ELF-1 (cell line): Measurements from ENCODE around the gene NSMF.

Experiments used
- DNase-seq: peaks from one replicate; pipeline ENCODE4 v3.0.0-alpha.2; 2016; ENCODE audit warnings: low read depth, low spot score

The NSMF gene

DNA sequence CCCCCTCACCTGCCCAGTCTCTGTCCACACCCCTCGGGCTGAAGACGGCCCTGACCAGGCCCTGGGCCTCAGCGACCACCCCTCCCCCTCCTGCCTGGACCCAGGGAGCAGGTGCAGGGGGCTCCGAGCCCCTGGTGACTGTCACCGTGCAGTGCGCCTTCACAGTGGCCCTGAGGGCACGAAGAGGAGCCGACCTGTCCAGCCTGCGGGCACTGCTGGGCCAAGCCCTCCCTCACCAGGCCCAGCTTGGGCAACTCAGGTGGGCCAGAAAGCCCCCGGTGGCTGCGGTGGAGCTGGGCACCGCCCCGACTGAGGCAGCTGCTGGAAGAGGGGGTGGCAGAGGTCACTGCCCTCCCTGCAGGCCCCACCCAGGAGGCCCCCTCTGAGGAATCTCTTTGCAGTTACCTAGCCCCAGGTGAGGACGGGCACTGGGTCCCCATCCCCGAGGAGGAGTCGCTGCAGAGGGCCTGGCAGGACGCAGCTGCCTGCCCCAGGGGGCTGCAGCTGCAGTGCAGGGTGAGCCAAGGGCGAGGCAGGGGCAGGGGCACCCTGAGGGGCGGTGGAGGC lies 25.7 kb downstream of the NSMF start:
- no peak for DNase-seq

DNA sequence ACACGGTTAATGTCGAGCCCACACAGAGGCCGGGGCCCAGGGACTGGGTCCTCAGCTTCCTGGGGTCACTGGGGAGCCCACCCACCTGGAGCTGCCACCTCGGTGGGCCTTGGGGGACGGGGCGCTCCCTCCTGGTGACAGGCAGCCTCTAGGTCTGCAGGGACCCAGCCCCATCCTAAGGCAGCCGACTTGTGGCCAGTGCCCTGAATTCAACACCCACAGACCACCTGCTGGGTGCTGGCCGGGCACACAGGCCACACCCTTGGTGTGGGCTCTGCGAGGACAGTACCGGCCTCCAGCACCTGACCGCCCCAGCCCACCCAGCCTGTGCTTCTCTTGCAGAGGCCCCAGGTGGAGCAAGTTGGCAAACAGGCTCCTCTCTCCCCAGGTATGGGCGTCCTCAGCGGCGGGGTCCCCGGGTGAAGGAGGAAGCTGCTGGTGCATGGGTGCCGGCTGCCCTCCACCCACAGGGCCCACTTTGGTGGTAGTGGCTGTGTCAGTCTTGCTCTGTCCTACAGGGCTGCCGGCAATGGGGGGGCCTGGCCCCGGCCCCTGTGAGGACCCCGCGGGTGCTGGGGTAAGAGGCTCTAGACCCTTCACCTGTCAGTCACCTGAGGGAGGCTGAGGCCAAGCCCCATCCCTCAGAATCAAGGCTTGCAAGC lies 26.3 kb downstream of the NSMF start:
- no peak for DNase-seq

DNA sequence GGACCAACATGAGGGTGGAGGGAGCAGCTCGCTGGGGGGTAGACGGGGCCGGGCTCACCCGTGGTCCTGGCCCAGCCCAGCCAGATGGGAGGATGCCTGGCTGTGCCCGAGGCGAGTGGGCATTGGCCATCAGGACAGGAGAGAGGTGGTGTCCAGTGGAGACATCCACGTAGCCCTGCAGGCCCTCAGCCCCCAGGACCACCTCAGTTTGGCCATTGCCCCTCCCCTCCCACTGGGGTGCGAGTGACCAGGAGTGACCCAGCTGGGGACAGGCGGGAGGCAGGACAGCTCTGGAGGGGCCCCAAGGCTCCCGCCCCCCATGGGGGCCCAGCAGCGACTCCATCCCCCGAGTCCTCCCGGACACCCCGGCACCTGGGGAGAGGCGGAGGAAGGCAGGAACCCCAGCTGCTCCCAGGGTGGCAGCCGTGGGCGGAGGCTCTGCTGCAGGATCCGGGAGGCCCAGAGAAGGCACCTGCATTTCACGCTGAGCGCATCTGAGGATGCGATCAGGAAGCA lies 27.7 kb downstream of the NSMF start:
- no peak for DNase-seq

DNA sequence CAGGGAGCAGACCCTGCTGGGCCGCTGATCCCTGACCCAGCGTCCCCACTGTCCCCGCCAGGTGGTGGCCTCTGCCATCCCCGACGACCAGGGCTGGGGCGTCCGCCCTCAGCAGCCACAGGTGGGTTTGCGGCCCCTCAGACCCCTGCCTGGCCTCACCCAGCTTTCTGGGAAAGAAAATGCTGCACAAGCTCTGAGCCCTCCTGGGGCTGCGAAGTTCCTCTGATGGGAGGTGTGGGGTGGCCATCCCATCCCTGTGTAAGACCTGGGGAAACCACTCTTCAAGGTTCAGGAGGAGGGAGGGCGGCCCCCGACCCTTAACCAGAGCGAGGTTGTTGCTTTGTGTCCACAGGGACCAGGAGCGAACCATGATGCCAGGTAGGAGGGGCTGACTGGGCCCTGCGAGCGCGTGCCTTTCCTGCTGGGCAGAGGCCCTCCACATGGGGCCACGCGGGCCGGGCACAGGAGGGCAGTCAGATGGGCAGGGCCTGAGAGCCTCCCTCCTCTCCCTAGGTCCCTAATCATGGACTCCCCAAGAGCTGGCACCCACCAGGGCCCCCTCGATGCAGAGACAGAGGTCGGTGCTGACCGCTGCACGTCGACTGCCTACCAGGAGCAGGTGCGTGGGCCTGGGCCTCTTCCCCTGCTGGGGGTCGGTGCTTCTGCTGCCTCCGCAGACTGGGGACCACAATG lies 28.3 kb downstream of the NSMF start:
- no peak for DNase-seq

DNA sequence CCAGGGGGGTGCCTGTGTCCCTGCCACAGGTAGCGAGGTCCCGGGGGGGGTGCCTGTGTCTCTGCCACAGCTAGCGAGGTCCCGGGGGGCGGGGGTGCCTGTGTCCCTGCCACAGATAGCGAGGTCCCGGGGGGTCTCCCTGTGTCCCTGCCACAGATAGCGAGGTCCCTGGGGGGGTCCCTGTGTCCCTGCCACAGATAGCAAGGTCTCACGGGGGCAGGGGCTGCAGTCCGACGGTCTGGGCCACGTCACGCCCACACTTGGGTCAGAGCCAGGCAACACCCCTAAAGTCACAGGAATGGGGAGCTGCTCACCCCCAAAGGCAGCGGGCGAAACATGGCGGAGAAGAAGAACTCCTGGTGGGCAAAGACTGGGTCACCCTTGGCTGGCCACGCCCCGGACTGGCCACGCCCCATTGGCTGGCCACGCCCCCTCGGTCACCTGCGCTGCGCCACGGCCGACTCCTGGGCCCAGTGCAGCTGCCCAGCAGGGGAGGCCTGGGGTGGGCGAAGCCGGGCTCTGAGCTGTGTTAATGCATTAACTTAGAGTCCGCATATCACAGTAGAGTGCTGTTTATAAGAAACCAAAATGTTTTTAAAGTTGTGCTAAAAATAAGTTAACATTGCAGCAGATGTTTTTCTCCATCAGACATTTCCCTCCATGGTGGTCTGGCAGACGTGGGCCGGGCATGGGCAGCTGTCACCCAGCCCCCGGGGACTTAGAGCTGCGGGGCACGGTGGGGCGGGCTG lies 29.0 kb downstream of the NSMF start:
- peak; percentile 69 for DNase-seq

DNA sequence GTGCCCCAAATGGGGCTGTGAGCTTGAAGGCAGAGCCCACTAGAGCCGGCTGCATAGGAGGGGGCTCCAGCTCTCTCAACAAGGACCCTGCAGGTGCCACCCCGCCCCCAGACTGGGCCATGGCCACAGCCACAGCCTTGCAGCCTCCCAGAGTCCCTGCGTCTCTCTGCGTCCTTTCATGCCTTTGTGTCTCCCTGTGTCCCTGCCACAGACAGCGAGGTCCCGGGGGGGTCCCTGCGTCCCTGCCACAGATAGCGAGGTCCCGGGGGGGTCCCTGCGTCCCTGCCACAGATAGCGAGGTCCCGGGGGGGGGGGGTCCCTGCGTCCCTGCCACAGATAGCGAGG lies 29.6 kb downstream of the NSMF start:
- no peak for DNase-seq

DNA sequence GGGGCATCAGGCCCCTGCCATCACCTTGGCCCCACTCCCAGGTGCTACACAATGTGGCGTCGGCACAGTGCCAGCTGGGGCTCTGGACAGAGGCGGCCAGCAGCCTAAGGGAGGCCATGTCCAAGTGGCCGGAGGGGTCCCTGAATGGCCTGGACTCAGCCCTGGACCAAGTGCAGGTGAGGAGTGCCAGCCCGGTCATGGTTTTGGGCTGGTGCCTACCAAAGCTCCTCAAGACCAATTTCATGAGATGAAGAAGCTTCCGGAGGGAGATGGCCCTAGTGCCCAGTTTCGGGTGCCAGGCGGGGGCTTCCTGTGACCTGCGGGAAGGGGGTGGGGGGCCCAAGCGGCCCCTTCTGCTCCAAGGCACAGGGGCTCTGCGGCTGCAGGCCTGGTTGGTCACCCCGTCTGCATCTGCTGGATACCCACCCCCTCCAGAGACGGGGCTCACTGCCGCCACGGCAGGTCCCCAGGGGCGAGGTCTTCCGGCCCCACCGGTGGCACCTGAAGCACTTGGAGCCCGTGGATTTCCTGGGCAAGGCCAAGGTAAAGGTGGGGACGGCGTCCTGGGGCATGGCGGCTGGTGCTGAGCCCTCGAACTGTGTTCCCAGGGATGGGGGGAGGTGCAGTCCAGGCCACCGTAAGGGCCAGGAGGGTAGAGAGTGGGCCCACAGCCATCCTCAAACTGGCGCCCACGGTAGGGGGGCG lies 30.1 kb downstream of the NSMF start:
- no peak for DNase-seq

DNA sequence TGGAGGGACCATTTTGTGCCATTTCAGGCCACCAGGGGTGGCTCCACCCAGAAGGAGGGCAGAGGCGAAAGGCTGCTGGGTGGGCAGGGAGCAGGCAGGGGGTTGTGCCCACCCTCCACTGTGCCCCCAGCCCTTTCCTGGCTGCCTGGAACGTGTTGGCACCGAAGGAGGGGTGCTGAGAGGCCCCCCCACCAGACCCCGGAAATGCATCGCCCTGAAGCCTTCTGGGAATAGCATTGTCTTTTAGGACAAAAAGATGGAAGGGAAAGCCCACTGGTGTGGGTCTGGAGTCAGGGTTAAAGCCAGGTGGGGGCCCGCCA lies 30.9 kb downstream of the NSMF start:
- no peak for DNase-seq

DNA sequence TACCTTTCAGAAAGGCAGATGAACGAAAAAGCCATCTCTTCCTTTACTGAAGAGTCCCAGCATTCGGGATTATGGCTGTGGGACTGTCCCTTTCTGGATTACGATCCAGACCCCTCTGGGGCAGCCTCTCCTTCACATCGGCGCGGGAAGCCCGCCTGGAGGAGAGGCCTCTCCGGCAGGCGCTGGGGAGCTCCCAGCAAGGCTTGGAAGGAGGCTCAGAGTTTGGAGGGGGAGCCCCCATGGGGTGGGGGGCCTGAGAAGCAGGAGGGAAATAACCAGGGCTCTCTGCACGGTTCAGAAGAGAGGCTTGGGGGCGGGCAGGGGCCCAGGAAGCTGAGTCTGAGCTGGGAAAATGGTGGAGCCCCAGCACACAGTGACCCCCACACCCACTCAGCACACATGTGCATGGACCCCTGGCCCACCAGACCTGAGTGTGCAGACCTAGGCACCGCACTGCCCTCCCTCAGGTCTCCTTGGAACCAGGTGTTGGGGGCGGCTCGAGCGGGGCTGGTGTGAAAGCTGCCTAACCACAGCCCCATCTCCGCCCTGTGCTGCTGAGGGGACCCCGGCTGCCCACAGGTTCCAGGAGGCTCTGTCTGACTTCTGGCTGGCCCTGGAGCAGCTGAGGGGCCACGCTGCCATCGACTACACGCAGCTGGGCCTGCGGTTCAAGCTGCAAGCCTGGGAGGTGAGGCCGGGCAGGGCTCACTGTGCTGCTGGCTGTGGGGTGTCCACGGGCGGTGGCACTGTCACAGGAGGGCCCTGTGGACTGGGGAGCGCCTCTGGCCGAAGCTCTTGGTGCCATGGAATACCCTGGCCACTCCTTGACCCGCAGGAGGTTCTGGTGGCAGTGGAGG lies 31.5 kb downstream of the NSMF start:
- DNase-seq, result no peak

DNA sequence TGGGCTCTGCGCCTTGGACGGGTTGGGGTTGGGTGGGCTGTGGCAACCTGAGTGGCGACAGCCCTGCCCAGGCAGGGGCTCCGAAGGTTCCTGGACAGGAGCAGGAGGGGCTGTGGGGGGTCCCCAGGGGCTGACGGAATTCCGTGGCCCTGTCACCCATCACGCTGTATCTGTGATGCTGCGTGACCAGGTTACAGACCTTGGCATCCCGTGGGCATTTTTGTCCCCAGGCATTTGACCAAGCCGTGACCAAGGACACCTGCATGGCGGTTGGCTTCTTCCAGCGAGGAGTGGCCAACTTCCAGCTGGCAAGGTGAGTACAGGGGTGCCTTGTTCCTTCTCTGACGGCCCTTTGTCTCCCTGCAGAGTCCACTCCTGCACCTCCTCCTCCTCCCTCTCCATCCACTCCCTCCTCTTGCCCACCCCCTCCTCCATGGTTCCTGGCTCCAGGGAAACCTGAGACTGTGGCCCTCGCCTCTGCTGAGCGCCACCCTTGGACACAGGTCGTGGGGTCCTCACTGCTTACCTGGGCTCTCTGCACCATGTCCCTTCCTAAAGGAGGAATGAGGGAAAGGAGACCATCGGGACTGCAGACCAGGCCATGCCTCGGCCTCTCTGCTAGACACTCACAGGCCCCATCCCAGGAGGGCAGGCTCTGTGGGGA lies 33.0 kb downstream of the NSMF start:
- no peak for DNase-seq

DNA sequence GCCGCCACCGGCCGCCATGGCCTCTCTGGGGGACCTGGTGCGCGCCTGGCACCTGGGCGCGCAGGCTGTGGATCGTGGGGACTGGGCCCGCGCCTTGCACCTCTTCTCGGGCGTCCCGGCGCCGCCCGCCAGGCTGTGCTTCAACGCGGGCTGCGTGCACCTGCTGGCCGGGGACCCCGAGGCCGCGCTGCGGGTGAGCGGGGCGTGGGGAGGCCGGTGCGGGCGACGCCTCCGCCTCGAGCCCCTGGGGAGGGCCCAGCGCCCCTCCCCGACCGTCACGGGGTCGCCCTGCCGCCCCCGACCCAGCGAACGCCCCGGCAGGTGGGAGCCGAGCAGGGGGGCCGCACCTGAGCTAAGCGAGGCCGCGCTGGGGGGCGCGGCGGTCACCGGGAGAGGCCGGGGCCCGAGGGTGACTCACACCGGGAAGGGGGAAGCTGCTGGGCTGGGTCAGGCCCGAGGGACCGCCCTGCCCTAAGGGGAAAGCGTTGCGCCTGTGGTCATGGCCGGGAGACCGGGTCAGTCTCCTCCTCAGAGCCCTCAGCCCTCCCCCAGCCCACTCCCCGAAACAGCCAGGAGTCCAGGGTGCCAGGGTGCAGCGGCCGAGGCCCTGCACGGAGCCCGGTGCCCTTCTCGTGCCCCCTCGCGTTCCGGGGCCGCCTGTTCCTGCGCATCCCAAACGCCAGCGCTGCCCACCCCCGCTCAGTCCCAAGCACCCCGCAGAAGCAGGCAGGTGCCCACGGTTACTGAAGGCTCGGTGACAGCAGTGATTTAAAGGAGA lies 35.4 kb downstream of the NSMF start:
- peak; percentile 44 for DNase-seq

DNA sequence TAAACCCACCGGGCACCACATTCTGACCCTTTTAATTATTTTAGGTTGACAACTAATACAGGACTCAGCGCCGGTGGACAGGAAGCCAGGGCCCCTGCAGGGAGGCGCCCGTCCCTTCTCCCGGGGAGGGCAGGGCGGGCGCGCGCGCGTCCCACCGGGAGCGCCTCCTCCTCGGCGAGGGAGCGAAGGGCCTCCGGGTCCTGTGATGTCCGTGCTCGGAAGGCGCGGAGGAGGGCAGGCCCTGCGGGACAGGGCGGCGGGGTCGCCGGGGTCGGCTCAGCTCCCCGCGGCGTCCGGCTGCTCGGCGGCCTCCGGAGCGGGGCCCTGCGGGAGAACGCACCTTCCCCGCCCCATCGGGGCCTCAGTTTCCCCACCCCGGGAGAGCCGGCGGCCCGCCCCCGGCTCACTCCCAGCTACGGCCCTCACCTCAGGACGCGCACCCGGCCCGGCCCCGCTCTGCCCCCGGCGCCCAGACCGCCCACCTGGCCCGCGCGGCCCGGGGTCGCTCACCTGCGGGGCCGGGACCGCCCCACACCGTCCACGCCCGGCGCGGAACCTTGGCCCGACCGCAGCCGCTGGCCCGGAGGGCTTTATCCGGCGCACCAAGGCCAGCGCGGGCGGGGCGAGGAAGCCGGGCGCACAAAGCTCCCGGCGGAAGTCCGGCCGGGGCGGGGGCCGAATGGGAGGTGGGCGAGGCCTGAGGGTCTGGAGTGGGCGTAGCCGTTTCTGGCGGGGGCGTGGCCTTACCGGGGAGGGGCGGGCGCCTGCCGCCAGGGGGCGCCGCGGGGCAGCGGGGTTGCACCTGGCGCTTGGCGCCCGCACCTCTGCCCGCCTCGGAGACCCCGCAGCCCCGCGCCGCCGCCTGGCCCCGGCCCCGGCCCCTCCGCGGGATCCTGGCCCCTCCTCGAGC lies 36.3 kb downstream of the NSMF start, which contains the start of the genes EXD3 and NOXA1:
TSS of gene EXD3 (minus strand) at position 559 of the 910 bp plus-strand sequence. CDS start 27,805 bp downstream, outside the sequence.
TSS of gene NOXA1 (plus strand) at position 790 of the 910 bp plus-strand sequence. CDS start 137 bp downstream, outside the sequence.
- peak; percentile 87 for DNase-seq

DNA sequence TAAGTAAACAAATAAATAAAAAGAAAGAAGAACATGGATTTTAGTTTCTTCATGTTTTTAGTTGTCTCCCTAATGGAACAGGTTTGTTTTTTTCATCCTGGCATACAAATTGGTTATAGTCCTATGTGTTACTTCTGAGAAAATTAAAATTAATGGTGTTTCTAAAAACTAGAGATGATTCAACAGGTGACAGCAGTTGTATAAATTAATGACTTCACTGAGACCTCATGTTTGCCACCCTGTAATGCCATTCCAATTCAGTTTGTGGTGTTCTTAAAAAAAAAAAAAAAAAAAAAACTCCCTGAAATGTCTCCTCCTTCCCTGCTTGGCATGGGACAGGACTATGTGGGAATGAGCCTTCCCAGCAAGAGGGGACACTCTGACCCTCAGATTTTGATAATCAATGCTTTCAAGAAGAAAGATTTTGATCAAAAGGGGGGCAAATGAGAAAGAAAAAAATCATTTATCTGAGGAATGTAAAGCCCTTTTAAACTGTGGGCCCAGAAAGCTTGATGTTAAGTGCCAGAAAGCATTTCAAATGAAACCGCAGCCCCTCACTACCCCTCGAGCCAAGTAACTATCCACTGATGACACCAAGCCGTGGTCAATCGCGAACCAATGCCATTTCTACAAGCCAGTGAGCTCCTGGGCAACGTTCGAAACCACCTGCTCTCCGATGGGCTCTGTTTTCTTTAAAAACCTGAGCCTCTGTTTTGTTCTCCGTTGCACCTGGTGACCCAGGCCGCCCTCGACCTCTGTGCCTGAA lies 37.1 kb downstream of the NSMF start:
- no peak for DNase-seq

DNA sequence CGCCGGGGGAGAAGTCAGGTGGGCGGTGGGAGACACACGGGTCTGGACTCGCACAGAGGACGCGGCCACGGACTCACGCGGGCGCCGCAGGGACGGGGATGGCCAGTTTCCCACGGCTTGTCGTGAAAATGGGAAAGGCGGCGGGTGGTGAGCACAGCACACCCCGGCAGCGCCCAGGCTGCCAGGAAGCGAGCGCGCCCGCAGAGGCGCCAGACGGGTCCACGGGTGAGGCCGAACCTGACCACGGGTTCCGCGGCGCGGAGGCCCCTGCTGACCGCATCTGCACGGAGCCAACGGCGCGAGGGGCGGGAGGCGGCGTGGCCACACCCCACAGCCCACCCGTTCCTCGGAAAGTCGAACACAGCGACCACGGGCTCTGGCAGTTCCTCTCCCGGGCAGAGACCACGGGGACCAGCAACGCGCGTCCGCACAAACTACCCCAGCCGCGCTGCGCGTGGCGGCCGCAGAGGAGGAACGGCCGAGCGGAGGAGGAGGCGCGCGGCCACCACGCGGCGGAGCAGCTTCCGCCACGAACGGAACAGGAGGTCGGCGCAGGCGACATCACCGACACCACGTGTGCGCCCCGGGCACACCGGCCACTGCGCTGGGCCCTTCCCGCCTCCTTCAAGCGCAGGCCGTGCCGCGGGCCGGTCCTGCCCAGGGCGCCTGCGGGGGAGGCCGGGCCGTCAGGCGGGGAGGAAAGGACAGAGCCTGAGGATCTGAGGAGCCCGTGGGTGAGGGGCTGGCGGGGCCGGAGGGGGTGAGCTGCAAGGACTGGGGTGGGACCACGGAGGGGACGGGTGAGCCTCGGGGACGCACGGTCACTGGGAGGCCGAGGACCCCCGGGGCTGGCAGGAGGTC lies 41.7 kb downstream of the NSMF start:
- DNase-seq, result peak; percentile 39

DNA sequence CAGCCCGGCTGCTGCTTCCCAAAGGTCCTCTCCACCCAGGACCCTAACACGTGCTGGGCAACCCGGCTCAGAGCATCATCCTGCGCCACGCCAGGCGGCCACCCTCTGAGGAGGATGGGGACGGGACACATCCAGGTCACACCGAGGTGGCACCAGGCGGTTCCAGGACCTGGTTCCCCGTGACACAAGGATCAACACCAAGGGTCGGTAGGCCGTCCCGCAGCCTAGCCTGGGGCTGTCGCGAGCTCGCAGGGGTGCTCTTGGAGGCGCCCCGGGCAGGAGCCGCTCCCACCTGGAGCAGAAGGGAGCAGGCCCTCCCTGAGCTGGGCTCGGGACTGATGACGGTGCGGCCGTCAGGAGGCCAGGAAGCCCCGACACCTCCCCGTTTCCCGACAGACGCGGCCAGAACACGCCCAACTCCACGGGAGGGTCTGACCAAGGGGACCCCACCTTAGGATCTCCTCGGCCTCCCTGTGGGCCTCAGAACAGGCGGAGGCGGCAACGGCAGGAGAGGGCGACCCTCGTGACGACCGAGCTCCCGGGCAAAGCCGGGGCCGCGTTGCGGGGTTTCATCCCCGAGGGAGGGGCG lies 42.5 kb downstream of the NSMF start:
- no peak for DNase-seq

DNA sequence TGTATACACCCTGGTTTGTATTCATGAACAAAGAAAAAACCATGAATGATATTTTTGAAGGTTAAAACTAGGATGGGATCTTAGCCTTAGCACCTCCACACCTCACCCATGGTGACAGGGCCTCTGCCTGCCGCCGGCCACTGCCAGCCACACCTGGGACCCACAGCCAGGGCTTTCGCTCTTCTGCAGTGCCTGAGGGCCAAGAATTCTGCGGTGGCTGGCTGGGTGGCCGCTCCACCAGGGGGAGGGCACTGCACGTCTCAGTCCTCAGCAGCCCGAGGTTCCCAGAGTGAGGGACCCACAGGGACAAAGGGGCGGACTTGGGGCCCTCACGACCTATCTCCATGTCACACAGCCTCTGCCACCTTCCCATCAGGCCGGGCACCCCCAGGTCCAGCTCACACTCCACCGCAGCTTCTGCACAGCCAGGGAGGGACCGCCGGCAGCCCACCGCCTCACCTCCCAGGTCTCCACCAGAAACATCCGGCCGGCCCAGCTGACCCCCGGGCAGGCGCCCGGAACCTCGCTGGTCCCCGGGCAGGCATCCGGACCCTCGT lies 43.0 kb downstream of the NSMF start:
- DNase-seq, result no peak
